Ectodermal cell (in vitro differentiated cells): ENCODE data around the gene HPN.
A peak's percentile ranks its signal among the peaks of the same experiment; 100 is the strongest.

ENCODE experiments used
- H3K27ac ChIP-seq: 2 replicates; pipeline ENCODE4 v1.7.0; 2013; ENCODE audit warnings: mild to moderate bottlenecking, low read depth, low read length; ENCODE audit not compliant: insufficient read depth, poor library complexity, severe bottlenecking
- H3K27me3 ChIP-seq: 2 replicates; pipeline ENCODE4 v1.7.0; 2013; ENCODE audit warnings: mild to moderate bottlenecking, low read length; ENCODE audit not compliant: insufficient read depth, control insufficient read depth, poor library complexity, severe bottlenecking
- H3K36me3 ChIP-seq: one replicate; pipeline ENCODE4 v1.7.0; 2013; ENCODE audit warnings: low read length; ENCODE audit not compliant: control insufficient read depth, insufficient read depth
- H3K4me1 ChIP-seq: one replicate; pipeline ENCODE4 v1.7.0; 2013; ENCODE audit warnings: low read length; ENCODE audit not compliant: control insufficient read depth, insufficient read depth
- H3K4me3 ChIP-seq: 2 replicates; pipeline ENCODE4 v1.7.0; 2013; ENCODE audit warnings: low read depth, low read length, control low read depth; ENCODE audit not compliant: insufficient read depth
- H3K9me3 ChIP-seq: 2 replicates; pipeline ENCODE4 v1.7.0; 2013; ENCODE audit warnings: mild to moderate bottlenecking, low read length, moderate library complexity; ENCODE audit not compliant: control insufficient read depth
- WGBS, 2 experiments: methylation state at CpG; one replicate each; pipeline ENCODE4 v1.1.7; 2013; ENCODE audit warnings: missing lambda C conversion rate in 2 of 2; 5-methylcytosine and 5-hydroxymethylcytosine counted together

HPN gene

GRCh38 chr19:35114353-35115176 lies 73.0 kb downstream of the HPN start:
- H3K4me1 ChIP-seq: peaks cover 20% of the 10 kb centered on the region
- H3K4me3 ChIP-seq: peak overlapping the region; percentile 3
- H3K27ac ChIP-seq: no peak overlapping the region
- no peaks in the 10 kb centered on the region for H3K9me3 ChIP-seq
- 17 to 19% methylated on average over 23 of the region's 23 CpGs for WGBS, 2 experiments
- no peaks in the 10 kb centered on the region for H3K36me3 ChIP-seq
- no peaks in the 10 kb centered on the region for H3K27me3 ChIP-seq

DNA sequence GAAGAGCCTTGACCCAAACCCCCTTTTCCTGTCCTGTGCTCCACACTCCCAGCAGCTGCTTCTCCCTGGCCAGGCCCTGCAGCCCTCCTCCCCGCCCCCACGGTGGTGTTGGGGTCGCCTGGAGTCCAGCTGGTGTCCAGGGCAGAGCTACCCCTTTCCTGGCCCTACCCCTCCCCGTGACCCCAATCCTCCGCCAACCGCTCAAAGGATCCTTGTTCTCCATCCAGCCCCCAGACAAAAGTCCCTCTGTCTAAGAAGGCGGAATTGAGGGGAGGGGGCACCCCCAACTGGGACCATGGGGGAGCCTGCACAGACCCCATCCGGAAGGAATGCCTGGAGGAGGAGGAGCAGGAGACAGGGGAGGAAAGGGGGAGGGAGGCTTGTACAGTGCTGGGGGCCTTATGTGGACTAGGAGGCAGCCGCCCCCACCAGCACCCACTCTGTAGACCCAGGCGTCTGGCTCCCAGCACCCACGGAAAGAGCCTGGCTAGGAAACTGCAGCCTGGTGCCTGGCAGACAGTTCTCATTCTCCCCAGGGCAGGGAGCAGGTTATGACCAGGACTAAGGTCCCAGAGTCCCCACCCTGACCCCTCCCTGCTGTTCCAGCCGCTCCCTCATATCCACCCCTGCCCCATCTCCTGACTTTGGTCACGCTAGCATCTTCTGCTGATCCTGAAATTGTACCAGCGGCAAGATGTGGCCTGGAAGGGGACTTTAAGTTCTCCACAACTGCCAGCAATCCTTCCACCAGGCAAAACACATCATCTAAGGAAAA lies 73.8 kb downstream of the HPN start, which contains the start of gene FXYD3:
Gene FXYD3 (plus strand): TSS at position 647 of the 775 bp plus-strand sequence. CDS start 3,554 bp downstream, outside the sequence.
- Histone ChIP-seq H3K27ac (no peak within 1 kb of the TSS), H3K27me3 (no peaks in the 10 kb centered on the region), H3K9me3 (no peaks in the 10 kb centered on the region), H3K4me1 (peaks cover 20% of the 10 kb centered on the region), H3K4me3 (peak within 1 kb of the TSS; percentile 3), H3K36me3 (no peaks in the 10 kb centered on the region)
- WGBS, 2 experiments: 69 to 71% methylated on average over 14 of the region's 14 CpGs
